ENCODE data around the gene KCNQ1OT1.

The KCNQ1OT1 gene

DNA sequence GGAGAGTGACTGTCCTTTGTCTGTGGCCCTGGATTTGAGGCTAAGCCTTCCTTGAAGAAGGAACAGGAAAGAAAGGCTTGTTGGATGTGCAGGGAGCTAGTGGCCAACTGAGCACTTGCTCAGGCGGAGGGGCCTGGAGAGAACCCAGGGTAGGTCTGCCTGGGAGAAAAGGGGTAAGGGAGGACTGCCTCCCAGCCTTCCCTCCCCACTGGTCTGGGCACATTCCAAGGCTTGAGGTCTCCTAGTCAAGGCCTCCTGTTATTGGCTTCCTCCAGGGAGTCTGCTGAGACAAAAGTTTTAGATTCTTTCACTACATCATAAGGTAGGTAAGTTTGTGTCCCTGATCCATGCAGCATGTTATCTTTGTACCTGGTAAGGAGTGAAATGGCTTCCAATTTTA, 15.2 kb downstream of the KCNQ1OT1 start (continued):
- no peak for TF ChIP-seq WT1 (tag by site-specific recombination; IDR thresholded peaks at IDR 0.05)

GRCh38 chr11:2683806-2684205, 16.0 kb downstream of the KCNQ1OT1 start:
- TF ChIP-seq FEZF1 (tag by site-specific recombination; IDR thresholded peaks at IDR 0.05) = no peak
- TF ChIP-seq ZNF366 (tag by site-specific recombination; conservative IDR thresholded peaks at IDR 0.05) = no peak
- TF ChIP-seq ZNF23 (tag by site-specific recombination; IDR thresholded peaks at IDR 0.05; ENCODE audit: borderline replicate concordance) = no peak
- TF ChIP-seq ZNF544 (tag by site-specific recombination; IDR thresholded peaks at IDR 0.05) = no peak
- TF ChIP-seq GLI2 (tag by site-specific recombination; IDR thresholded peaks at IDR 0.05; ENCODE audit: borderline replicate concordance, low read depth) = no peak
- no peak for TF ChIP-seq ZNF76 (tag by site-specific recombination; IDR thresholded peaks at IDR 0.05; ENCODE audit: borderline replicate concordance, low read depth)
- no peak for TF ChIP-seq ZBTB48 (tag by site-specific recombination; IDR thresholded peaks at IDR 0.05)
- no peak for TF ChIP-seq ZFP41 (tag by site-specific recombination; IDR thresholded peaks at IDR 0.05; ENCODE audit: borderline replicate concordance)
- TF ChIP-seq RBAK (tag by site-specific recombination; IDR thresholded peaks at IDR 0.05) = no peak
- no peak for TF ChIP-seq KLF1 (tag by site-specific recombination; IDR thresholded peaks at IDR 0.05)
- CTCF ChIA-PET = interaction anchor here (1.1 kb wide), 1 partner anchor 205 kb away, joined by 3 read pairs; no protein-coding TSS in a partner anchor
- H3K36me3 ChIP-seq (ENCODE audit: control insufficient read depth in 2 of 2, insufficient read depth in 1 of 2, low read length in 2 of 2) = peaks cover 0 to 57% of the 10 kb centered on the region in 2 experiments; a peak in 1 of 3 replicates

DNA sequence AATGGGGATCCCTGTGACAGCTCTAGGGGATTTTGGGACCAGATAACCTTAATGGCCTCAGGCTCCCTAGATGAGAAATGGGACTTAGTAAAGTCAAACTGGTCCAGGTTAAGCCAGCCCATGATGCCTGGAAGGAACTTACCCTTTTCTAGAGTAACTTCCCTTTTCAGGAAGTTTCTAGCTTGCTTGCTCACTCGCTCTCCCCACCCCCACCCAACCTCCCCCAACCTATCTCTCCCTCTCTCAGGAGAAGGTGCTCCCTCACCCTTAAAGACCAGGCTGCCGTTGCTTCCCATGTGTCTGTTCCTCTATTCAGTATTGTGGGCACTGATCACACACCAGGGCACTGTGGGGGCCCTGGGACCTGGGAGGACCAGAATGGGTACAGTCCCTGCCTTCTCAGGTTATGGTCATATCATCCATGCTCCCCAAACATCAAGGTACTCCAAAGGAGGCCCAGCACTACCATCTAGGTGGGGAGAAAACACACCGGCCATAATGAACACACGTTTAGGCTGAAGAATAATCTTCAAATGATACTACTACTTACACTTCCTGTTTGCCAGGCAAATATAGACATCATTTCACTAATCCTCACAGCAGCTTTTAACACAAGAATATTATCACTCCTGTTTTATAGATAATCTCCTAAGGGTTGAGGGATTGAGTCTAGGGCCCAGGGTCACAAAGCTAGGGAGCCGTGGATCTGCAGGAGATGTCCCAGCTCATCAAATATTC, 18.2 kb downstream of the KCNQ1OT1 start:
- Histone ChIP-seq H3K27ac (ENCODE audit: extremely low read depth, low read depth, low read length) (no peak overlapping the region), H3K4me1 (ENCODE audit: control insufficient read depth, insufficient read depth, low read length) (0 out of 2 replicates have a peak, but pooled peaks cover 4% of the 10 kb centered on the region), H3K36me3 (ENCODE audit: control insufficient read depth in 2 of 2, insufficient read depth in 1 of 2, low read length in 2 of 2) (peaks cover 0 to 36% of the 10 kb centered on the region in 2 experiments; a peak in 1 of 3 replicates), H3K9me3 (ENCODE audit: control insufficient read depth, insufficient read depth, low read depth, low read length) (no peaks in the 10 kb centered on the region), H3K4me3 (ENCODE audit: low read depth, low read length) (no peak overlapping the region)
- ChIA-PET CTCF (no interaction called here), POLR2A (interaction anchor here (1.1 kb wide), 1 partner anchor 18 kb away, joined by 3 read pairs; the partner anchor contains the start of gene KCNQ1OT1)
- no peak for TF ChIP-seq ZNF529 (tag by site-specific recombination; IDR thresholded peaks at IDR 0.05; ENCODE audit: insufficient replicate concordance)

More at GRCh38 chr11:2683806-2684205, 16.0 kb downstream of the KCNQ1OT1 start:
- no peaks in the 10 kb centered on the region for H3K9me3 ChIP-seq (ENCODE audit: control insufficient read depth, insufficient read depth, low read depth, low read length)
- H3K27ac ChIP-seq (ENCODE audit: extremely low read depth, low read depth, low read length) = no peak overlapping the region
- H3K4me3 ChIP-seq (ENCODE audit: low read depth, low read length) = no peak overlapping the region
- no peaks in the 10 kb centered on the region for H3K4me1 ChIP-seq (ENCODE audit: control insufficient read depth, insufficient read depth, low read length)
- POLR2A ChIA-PET = no interaction called here

GRCh38 chr11:2679011-2679676, 20.6 kb downstream of the KCNQ1OT1 start:
- no peak overlapping the region for H3K27ac ChIP-seq (ENCODE audit: extremely low read depth, low read depth, low read length)
- ChIA-PET CTCF (interaction anchor here (0.5 to 1.1 kb wide), 4 partner anchors 12 to 1058 kb away, joined by 3 to 5 read pairs (median 4); no protein-coding TSS in a partner anchor), POLR2A (interaction anchor here (2.0 kb wide), 1 partner anchor 21 kb away, joined by 7 read pairs; the partner anchor contains the start of gene KCNQ1OT1)
- H3K4me3 ChIP-seq (ENCODE audit: low read depth, low read length) = no peak overlapping the region
- H3K4me1 ChIP-seq (ENCODE audit: control insufficient read depth, insufficient read depth, low read length) = 0 out of 2 replicates have a peak, but pooled peaks cover 4% of the 10 kb centered on the region
- H3K9me3 ChIP-seq (ENCODE audit: control insufficient read depth, insufficient read depth, low read depth, low read length) = no peaks in the 10 kb centered on the region
- TF ChIP-seq ZNF549 (tag by site-specific recombination; IDR thresholded peaks at IDR 0.05) = no peak
- TF ChIP-seq, protein P1, sequence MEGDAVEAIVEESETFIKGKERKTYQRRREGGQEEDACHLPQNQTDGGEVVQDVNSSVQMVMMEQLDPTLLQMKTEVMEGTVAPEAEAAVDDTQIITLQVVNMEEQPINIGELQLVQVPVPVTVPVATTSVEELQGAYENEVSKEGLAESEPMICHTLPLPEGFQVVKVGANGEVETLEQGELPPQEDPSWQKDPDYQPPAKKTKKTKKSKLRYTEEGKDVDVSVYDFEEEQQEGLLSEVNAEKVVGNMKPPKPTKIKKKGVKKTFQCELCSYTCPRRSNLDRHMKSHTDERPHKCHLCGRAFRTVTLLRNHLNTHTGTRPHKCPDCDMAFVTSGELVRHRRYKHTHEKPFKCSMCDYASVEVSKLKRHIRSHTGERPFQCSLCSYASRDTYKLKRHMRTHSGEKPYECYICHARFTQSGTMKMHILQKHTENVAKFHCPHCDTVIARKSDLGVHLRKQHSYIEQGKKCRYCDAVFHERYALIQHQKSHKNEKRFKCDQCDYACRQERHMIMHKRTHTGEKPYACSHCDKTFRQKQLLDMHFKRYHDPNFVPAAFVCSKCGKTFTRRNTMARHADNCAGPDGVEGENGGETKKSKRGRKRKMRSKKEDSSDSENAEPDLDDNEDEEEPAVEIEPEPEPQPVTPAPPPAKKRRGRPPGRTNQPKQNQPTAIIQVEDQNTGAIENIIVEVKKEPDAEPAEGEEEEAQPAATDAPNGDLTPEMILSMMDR (tag by site-specific recombination; IDR thresholded peaks at IDR 0.05) = no peak
- H3K36me3 ChIP-seq (ENCODE audit: control insufficient read depth in 2 of 2, insufficient read depth in 1 of 2, low read length in 2 of 2) = peaks cover 0 to 18% of the 10 kb centered on the region in 2 experiments; a peak in 1 of 3 replicates

Data from HEK293 (cell line).